22Rv1 (cell line): Measurements from ENCODE around the gene PELO.
A peak's percentile ranks its signal among the peaks of the same experiment; 100 is the strongest.
"Not testable (repeated sequence)": the region's sequence is repeated elsewhere in the genome, so short reads cannot be mapped to it uniquely, and the experiment has no call there.

Experiments
- H3K27ac ChIP-seq: fragments of 450-650 bp; 2 replicates; pipeline ENCODE4 v1.5.1; 2017
- CTCF ChIP-seq: fragments of 450-650 bp; IDR thresholded peaks from 2 replicates; pipeline ENCODE4 v1.5.1; 2017; ENCODE audit warnings: mild to moderate bottlenecking
- ZFX ChIP-seq: fragments of 450-650 bp; IDR thresholded peaks from 2 replicates; pipeline ENCODE4 v1.6.1; 2017; ENCODE audit warnings: antibody characterized with exemption, borderline replicate concordance

Gene PELO, protein sequence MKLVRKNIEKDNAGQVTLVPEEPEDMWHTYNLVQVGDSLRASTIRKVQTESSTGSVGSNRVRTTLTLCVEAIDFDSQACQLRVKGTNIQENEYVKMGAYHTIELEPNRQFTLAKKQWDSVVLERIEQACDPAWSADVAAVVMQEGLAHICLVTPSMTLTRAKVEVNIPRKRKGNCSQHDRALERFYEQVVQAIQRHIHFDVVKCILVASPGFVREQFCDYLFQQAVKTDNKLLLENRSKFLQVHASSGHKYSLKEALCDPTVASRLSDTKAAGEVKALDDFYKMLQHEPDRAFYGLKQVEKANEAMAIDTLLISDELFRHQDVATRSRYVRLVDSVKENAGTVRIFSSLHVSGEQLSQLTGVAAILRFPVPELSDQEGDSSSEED

DNA sequence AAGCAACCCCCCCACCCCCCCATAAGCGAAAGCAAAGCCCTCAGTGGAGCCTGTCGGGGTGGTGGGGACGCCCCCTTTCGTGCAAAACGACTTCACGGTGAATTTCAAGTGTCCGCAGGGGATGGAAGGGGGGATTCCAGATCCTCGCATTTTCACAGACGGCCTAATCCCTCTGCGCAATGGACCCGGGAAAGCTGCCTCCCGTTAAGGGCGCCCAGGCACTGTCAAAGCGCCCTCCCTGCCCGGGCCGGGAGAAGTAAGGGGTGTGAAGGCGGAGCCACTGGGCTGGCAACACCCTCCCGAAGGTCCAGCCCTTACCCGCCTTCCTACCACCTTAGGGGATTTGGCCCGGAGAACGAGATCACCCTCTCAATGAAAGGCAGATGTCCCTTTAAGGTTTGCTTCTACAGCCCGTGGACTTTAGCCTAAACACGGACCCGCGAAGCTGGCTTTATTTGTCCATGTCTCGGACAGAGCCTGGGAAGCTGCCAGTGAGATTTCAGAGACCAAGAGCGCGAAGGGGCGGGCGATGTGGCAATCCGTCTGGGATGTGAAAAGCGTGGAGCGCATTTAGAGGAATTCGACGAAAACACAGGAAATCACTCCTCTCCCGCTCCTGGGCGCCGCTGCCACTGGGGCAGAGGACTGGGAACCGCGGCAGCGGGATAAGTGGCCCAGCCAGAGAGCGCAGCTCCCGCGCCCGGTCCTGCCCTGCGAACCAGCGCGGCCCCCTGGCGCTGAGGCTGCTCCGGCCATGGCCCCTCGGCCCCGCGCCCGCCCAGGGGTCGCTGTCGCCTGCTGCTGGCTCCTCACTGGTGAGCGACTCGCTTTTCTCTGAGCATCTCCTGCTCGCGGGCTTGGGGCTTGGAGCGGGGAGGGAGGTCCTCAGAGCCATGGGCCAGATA is at the start of gene PELO, which contains the start of gene ITGA1:
TSS of gene PELO (plus strand) at position 317 of the 905 bp plus-strand sequence. CDS start 12,479 bp downstream, outside the sequence.
TSS of gene ITGA1 (plus strand) at position 317 of the 905 bp plus-strand sequence. CDS start at position 755, 438 bp downstream.
- peak within 1 kb of the TSS; percentile 86 for H3K27ac ChIP-seq
- TF ChIP-seq CTCF = peak; percentile 53
- TF ChIP-seq ZFX = no peak

GRCh38 chr5:52738095-52738506 is 49.6 kb upstream of the PELO start:
- TF ChIP-seq CTCF = no peak
- no peak for TF ChIP-seq ZFX
- no peak overlapping the region for H3K27ac ChIP-seq

- H3K27ac ChIP-seq = no peak overlapping the region
- TF ChIP-seq CTCF (no peak), ZFX (no peak)
Measured at GRCh38 chr5:52740007-52740406, 47.7 kb upstream of the PELO start.

GRCh38 chr5:52743012-52743411 is 44.7 kb upstream of the PELO start:
- no peak for TF ChIP-seq ZFX
- no peak for TF ChIP-seq CTCF
- no peak overlapping the region for H3K27ac ChIP-seq

- TF ChIP-seq ZFX (no peak), CTCF (no peak)
- H3K27ac ChIP-seq = no peak overlapping the region
Measured at GRCh38 chr5:52743529-52743928, 44.2 kb upstream of the PELO start.

- no peak overlapping the region for H3K27ac ChIP-seq
- no peak for TF ChIP-seq ZFX
- TF ChIP-seq CTCF = no peak
Measured at GRCh38 chr5:52743970-52744369, 43.7 kb upstream of the PELO start.

- H3K27ac ChIP-seq = not testable (repeated sequence)
Measured at GRCh38 chr5:52744867-52745458, 42.8 kb upstream of the PELO start.
